NCI-H524 treated with DMSO at 0.1 percent for 48 hours (cell line): ENCODE measurements around the gene AMER1.

Source experiments
- DNase-seq: peaks from one replicate; lab custom pipeline; 2025; lab: John Stamatoyannopoulos, UW

AMER1 gene

DNA sequence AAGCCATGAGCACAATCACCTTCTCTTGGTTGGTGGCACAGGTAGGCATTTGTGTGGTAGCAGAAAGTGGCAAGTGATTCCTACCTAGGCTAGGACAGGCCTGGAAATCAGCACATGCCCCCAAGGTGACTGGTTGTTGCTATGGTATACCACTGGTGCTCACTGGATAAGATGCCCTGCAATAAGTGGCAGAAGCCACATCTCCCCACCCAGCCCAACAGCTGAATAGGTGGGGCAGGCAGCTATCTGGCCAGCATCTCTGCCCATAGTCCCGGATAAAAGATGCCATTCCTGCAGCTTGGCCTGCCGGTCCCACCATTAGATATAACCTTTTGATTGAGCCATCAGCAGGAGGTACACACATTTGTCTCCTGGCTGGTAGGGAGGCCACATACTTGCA is 21.1 kb downstream of the AMER1 start:
- DNase-seq = no peak

DNA sequence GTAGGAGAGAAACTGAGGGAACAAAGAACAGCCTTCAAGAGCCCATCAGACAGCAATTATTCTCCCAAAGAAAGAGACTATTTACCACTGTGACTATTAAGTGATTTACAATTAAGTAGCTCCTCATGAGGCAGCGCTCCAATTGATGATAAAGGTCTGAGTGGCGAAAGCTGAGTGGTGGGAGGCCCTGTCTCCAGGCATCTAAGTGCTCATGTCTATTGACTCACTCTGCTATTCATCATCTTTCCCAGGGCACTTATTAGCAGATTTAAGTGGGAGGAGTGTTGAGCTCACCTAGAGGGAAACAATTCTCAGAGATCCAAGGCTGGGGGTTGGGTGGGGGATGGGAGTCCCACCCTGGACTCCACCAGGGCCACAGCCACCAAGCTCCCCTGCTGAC is 23.3 kb downstream of the AMER1 start:
- DNase-seq = no peak

DNA sequence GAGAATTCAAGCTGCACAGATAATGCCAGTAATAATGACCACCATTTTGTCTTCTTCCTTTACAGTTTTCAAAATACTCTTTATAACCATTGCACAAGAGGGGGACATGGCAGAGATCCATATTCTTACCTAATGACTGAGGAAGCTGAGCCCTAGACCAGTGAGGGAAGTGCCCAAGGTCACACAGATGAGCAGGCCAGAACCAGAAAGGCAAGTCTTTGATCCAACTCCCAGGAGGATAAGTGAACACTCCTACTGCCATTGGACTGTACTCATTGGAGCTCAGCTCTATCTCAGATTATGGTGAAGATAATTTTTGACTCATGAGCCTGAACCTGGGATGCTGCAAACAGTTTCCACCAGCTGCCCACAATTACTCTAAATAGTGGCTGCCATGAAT is 28.6 kb downstream of the AMER1 start:
- DNase-seq = no peak

DNA sequence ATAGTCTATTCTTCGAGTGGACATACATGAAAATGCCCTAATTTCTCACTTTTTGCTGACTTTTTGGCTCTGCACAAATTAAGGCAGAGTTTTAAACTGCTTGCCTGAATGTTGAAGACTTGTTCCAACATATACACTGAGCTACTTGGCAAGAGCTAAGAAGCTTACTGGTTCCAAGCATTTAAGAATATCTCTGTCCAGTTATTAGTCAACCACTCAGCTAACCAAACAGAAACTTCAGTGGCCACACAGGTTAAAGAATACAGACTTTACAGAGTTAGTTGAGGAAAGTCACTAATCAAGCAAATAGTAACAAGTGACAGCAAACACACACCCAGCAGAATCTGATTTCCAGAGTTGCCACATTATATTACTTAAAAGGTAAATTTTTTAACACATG is 35.5 kb downstream of the AMER1 start:
- DNase-seq = no peak

DNA sequence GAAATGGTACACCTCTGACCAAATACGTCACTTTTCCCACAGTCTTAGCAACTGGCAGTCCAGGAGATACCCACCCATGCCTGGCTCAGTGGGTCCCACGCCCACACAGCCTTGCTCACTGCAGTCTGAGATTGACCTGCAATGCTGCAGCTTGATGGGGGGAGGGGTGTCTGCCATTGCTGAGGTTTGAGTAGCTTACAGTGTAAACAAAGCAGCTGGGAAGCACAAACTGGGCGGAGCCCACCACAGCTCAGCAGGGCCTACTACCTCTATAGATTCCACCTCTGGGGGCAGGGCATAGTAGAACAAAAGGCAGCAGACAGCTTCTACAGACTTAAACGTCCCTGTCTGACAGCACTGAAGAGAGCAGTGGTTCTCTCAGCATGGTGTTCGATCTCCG is 52.7 kb downstream of the AMER1 start:
- DNase-seq = no peak

DNA sequence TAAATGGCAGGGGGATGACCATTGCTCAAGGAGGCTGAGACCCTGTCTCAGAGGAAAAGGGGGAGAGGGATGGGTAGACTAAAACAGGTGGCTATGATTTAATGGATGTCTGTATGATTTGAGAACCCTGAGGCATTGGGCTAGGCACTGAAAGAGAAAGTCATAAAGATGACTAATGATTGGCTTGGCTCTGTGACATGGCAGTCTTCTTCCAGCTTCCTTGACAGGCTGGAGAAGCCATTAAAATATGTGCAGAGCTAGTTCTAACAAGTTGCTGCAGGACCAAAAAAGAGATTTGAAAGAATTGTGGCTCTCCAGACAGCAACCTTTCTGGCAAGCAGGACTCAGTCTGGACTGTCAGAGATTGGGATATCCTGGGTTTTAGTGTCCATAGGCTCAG is 53.6 kb downstream of the AMER1 start:
- no peak for DNase-seq

DNA sequence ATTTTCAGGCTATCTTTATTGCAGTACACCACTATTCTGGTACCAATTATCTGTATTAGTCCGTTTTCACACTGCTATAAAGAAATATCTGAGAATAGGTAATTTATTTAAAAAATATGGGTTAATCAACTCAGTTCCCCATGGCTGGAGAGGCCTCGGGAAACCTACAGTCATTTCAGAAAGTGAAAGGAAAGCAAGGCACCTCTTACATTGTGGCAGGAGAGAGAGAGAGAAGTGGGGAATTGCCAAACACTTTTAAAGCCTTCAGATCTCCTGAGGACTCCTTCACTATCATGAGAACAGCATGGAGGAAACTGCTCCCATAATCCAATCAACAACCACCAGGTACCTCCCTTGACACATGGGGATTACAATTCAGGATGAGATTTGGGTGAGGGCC is 54.7 kb downstream of the AMER1 start:
- DNase-seq = no peak
